MCF 10A (cell line): ENCODE results near the gene LUZP2. TPM values are rescaled to one million over a fixed set of nuclear protein-coding genes. Genes with fewer than 3 reads are reported as not detected.

ENCODE experiments used
- BruUV-seq: library from RNA; stranded (reverse); fragments of 400-500 nt; replicated peaks from 2 replicates; lab custom pipeline; 2021; lab: Mats Ljungman, UMichigan
- CTCF ChIA-PET: fragments of 300-600 bp; sonication (Branson Sonifier 250); formaldehyde crosslinking; extraction: SDS; loops from one replicate; lab custom pipeline; 2021; ENCODE audit warnings: antibody characterized with exemption, inconsistent platforms; lab: Yijun Ruan, JAX
- POLR2A ChIA-PET: fragments of 300-600, 350-650 bp; sonication (Branson Sonifier 250); formaldehyde crosslinking; extraction: SDS; loops from one replicate; lab custom pipeline; 2020; ENCODE audit warnings: antibody characterized with exemption, inconsistent platforms; lab: Yijun Ruan, JAX
- DNase-seq: peaks from one replicate; pipeline ENCODE4 v3.0.0-alpha.2; 2018; ENCODE audit not compliant: unreplicated experiment
- H3K27ac Mint-ChIP-seq: one replicate; pipeline ENCODE4 v1.8.0; 2022; ENCODE audit warnings: mild to moderate bottlenecking, low read depth, mixed read lengths; ENCODE audit not compliant: unreplicated experiment
- H3K27me3 Mint-ChIP-seq: one replicate; pipeline ENCODE4 v1.8.0; 2022; ENCODE audit warnings: mixed read lengths; ENCODE audit not compliant: insufficient read depth, unreplicated experiment
- H3K36me3 Mint-ChIP-seq: one replicate; pipeline ENCODE4 v1.8.0; 2022; ENCODE audit warnings: mild to moderate bottlenecking, moderate library complexity, mixed read lengths; ENCODE audit not compliant: insufficient read depth, unreplicated experiment
- H3K4me1 Mint-ChIP-seq: one replicate; pipeline ENCODE4 v1.8.0; 2022; ENCODE audit warnings: mixed read lengths; ENCODE audit not compliant: insufficient read depth, unreplicated experiment
- H3K4me3 Mint-ChIP-seq: one replicate; pipeline ENCODE4 v1.8.0; 2022; ENCODE audit warnings: mild to moderate bottlenecking, moderate library complexity, mixed read lengths; ENCODE audit not compliant: unreplicated experiment
- H3K9me3 Mint-ChIP-seq: one replicate; pipeline ENCODE4 v1.8.0; 2022; ENCODE audit warnings: mixed read lengths; ENCODE audit not compliant: unreplicated experiment
- CTCF ChIP-seq: fragments of 200-600 bp; IDR thresholded peaks from one replicate; pipeline ENCODE4 v1.8.0; 2022; ENCODE audit warnings: antibody characterized with exemption, mild to moderate bottlenecking; ENCODE audit not compliant: unreplicated experiment
- intact Hi-C: fragments of 100-400 bp; cut with micrococcal nuclease; formaldehyde crosslinking; loops from 2 replicates; pipeline ENCODE4 v1.14.1; 2022
- total RNA-seq: library from RNA; stranded (reverse); gene quantifications from 2 replicates; pipeline ENCODE4 v1.2.3, GENCODE V29; 2022

LUZP2 gene
- total RNA-seq, 1 experiment from 2014 or later: not detected

GRCh38 chr11:25094085-25094802, 597.4 kb downstream of the LUZP2 start:
- Mint-ChIP-seq H3K27me3 (no peaks in the 10 kb centered on the region), H3K4me1 (no peaks in the 10 kb centered on the region), H3K4me3 (no peak overlapping the region), H3K9me3 (no peaks in the 10 kb centered on the region), H3K36me3 (no peaks in the 10 kb centered on the region), H3K27ac (no peak overlapping the region)
- ChIA-PET CTCF (interaction anchor here (0.6 kb wide), 1 partner anchor 633 kb away, joined by 3 read pairs; no protein-coding TSS in a partner anchor), POLR2A (interaction anchor here (0.6 kb wide), 1 partner anchor 1337 kb away, joined by 3 read pairs; no protein-coding TSS in a partner anchor)
- intact Hi-C loops: no loop called here
- DNase-seq: no peak
- BruUV-seq: no TSS peak
- TF ChIP-seq CTCF: no peak

- Mint-ChIP-seq H3K36me3 (no peaks in the 10 kb centered on the region), H3K9me3 (no peaks in the 10 kb centered on the region), H3K27ac (no peak overlapping the region), H3K27me3 (no peaks in the 10 kb centered on the region), H3K4me3 (no peak overlapping the region), H3K4me1 (no peaks in the 10 kb centered on the region)
- DNase-seq: no peak
- intact Hi-C loops: loop anchor here (10.0 kb wide), 1 partner anchor 465 kb away; no protein-coding TSS in a partner anchor
- ChIA-PET POLR2A (no interaction called here), CTCF (interaction anchor here (1.0 kb wide), 1 partner anchor 141 kb away, joined by 3 read pairs; no protein-coding TSS in a partner anchor)
- no TSS peak for BruUV-seq
- no peak for TF ChIP-seq CTCF
Measured at GRCh38 chr11:25119416-25119815, 622.6 kb downstream of the LUZP2 start.
